Putamen (tissue), 1 donor: ENCODE measurements around the gene TUBAL3.

Experiments
- DNase-seq: peaks from one replicate; pipeline ENCODE4 v3.0.0-alpha.2; 2016; ENCODE audit warnings: low spot score

TUBAL3 gene

GRCh38 chr10:5404208-5405041 lies at the start of gene TUBAL3:
Gene TUBAL3 (minus strand): TSS chr10:5404828. CDS start chr10:5404792, 36 bp downstream.
- DNase-seq: no peak

- DNase-seq: no peak
Measured at GRCh38 chr10:5453749-5454489, 49.3 kb upstream of the TUBAL3 start.

- DNase-seq: no peak
Measured at GRCh38 chr10:5450605-5451384, 46.2 kb upstream of the TUBAL3 start.

- DNase-seq: no peak
Measured at GRCh38 chr10:5449823-5450222, 45.2 kb upstream of the TUBAL3 start.

GRCh38 chr10:5449227-5449626 lies 44.6 kb upstream of the TUBAL3 start:
- DNase-seq: no peak

- no peak for DNase-seq
Measured at GRCh38 chr10:5448333-5449001, 43.8 kb upstream of the TUBAL3 start.

- DNase-seq: no peak
Measured at GRCh38 chr10:5447611-5448071, 43.0 kb upstream of the TUBAL3 start.

- no peak for DNase-seq
Measured at GRCh38 chr10:5447056-5447455, 42.4 kb upstream of the TUBAL3 start.

- DNase-seq: peak; percentile 50
Measured at GRCh38 chr10:5446390-5446926, 41.8 kb upstream of the TUBAL3 start.

- no peak for DNase-seq
Measured at GRCh38 chr10:5445006-5445405, 40.4 kb upstream of the TUBAL3 start.

- DNase-seq: no peak
Measured at GRCh38 chr10:5443429-5443828, 38.8 kb upstream of the TUBAL3 start.

GRCh38 chr10:5442990-5443370 lies 38.4 kb upstream of the TUBAL3 start:
- no peak for DNase-seq

GRCh38 chr10:5442065-5442989 lies 37.7 kb upstream of the TUBAL3 start:
- peak; percentile 21 for DNase-seq

- DNase-seq: no peak
Measured at GRCh38 chr10:5441106-5441505, 36.5 kb upstream of the TUBAL3 start.

GRCh38 chr10:5440206-5440605 lies 35.6 kb upstream of the TUBAL3 start:
- DNase-seq: no peak

GRCh38 chr10:5435328-5435727 lies 30.7 kb upstream of the TUBAL3 start:
- no peak for DNase-seq

GRCh38 chr10:5434017-5434753 lies 29.6 kb upstream of the TUBAL3 start:
- DNase-seq: peak; percentile 24

GRCh38 chr10:5433182-5433581 lies 28.6 kb upstream of the TUBAL3 start:
- no peak for DNase-seq

- DNase-seq: no peak
Measured at GRCh38 chr10:5428133-5428532, 23.5 kb upstream of the TUBAL3 start.

GRCh38 chr10:5424751-5425150 lies 20.1 kb upstream of the TUBAL3 start:
- DNase-seq: no peak
